Measurements from ENCODE around the gene RNF157.

The RNF157 gene

DNA sequence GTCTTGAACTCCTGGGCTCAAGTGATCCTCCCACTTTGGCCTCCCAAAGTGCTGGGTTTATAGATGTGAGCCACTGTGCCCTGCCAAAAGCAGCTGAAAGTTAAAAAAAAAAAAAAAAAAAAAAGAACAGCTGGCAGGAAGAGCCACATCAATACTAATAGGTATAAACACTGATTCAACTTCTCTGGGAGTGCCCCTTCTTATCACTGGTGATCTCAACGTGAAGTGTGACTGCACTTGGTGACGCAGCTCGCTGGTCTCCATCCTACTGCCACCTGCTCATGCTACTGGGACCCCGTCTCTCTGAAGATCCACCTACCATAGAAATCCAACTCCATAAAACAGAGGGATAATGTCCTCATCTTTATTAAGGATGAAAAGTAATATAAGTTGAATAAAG is 40.8 kb downstream of the RNF157 start:
- ChIA-PET POLR2A (interaction anchor here (0.7 kb wide), 1 partner anchor 1165 kb away, joined by 5 read pairs; no protein-coding TSS in a partner anchor), CTCF (interaction anchor here (1.1 to 1.2 kb wide), 2 partner anchors 17 to 22 kb away, joined by 3 to 5 read pairs; no protein-coding TSS in a partner anchor)
- H3K36me3 ChIP-seq (ENCODE audit: control insufficient read depth in 2 of 2, insufficient read depth in 1 of 2, low read length in 2 of 2) = peaks cover 4 to 11% of the 10 kb centered on the region in 2 experiments; a peak in 1 of 3 replicates
- H3K4me1 ChIP-seq (ENCODE audit: control insufficient read depth, insufficient read depth, low read length) = no peaks in the 10 kb centered on the region
- no peak overlapping the region for H3K27ac ChIP-seq (ENCODE audit: extremely low read depth, low read depth, low read length)
- no peaks in the 10 kb centered on the region for H3K9me3 ChIP-seq (ENCODE audit: control insufficient read depth, insufficient read depth, low read depth, low read length)
- TF ChIP-seq, protein P1, sequence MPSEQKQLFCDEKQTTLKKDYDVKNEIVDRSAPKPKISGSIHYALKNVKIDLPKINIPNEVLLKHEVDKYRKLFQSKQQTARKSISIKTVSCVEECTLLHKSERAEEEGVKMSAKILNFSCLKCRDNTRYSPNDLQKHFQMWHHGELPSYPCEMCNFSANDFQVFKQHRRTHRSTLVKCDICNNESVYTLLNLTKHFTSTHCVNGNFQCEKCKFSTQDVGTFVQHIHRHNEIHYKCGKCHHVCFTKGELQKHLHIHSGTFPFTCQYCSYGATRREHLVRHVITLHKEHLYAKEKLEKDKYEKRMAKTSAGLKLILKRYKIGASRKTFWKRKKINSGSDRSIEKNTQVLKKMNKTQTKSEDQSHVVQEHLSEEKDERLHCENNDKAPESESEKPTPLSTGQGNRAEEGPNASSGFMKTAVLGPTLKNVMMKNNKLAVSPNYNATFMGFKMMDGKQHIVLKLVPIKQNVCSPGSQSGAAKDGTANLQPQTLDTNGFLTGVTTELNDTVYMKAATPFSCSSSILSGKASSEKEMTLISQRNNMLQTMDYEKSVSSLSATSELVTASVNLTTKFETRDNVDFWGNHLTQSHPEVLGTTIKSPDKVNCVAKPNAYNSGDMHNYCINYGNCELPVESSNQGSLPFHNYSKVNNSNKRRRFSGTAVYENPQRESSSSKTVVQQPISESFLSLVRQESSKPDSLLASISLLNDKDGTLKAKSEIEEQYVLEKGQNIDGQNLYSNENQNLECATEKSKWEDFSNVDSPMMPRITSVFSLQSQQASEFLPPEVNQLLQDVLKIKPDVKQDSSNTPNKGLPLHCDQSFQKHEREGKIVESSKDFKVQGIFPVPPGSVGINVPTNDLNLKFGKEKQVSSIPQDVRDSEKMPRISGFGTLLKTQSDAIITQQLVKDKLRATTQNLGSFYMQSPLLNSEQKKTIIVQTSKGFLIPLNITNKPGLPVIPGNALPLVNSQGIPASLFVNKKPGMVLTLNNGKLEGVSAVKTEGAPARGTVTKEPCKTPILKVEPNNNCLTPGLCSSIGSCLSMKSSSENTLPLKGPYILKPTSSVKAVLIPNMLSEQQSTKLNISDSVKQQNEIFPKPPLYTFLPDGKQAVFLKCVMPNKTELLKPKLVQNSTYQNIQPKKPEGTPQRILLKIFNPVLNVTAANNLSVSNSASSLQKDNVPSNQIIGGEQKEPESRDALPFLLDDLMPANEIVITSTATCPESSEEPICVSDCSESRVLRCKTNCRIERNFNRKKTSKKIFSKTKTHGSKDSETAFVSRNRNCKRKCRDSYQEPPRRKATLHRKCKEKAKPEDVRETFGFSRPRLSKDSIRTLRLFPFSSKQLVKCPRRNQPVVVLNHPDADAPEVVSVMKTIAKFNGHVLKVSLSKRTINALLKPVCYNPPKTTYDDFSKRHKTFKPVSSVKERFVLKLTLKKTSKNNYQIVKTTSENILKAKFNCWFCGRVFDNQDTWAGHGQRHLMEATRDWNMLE (tag by site-specific recombination; conservative IDR thresholded peaks at IDR 0.05; ENCODE audit: low read depth) = no peak
- TF ChIP-seq ZNF629 (tag by site-specific recombination; IDR thresholded peaks at IDR 0.05) (no peak), ZNF514 (tag by site-specific recombination; IDR thresholded peaks at IDR 0.05) (no peak), ZNF24 (tag by site-specific recombination; IDR thresholded peaks at IDR 0.05) (no peak), ZNF701 (tag by site-specific recombination; IDR thresholded peaks at IDR 0.05) (no peak), ZFP37 (tag by site-specific recombination; IDR thresholded peaks at IDR 0.05) (no peak), ZEB2 (tag by site-specific recombination; IDR thresholded peaks at IDR 0.05) (no peak), ZNF529 (tag by site-specific recombination; IDR thresholded peaks at IDR 0.05; ENCODE audit: insufficient replicate concordance) (no peak)
- TF ChIP-seq, protein P2, sequence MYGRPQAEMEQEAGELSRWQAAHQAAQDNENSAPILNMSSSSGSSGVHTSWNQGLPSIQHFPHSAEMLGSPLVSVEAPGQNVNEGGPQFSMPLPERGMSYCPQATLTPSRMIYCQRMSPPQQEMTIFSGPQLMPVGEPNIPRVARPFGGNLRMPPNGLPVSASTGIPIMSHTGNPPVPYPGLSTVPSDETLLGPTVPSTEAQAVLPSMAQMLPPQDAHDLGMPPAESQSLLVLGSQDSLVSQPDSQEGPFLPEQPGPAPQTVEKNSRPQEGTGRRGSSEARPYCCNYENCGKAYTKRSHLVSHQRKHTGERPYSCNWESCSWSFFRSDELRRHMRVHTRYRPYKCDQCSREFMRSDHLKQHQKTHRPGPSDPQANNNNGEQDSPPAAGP (tag by site-specific recombination; IDR thresholded peaks at IDR 0.05) = no peak
- no peak overlapping the region for H3K4me3 ChIP-seq (ENCODE audit: low read depth, low read length)

DNA sequence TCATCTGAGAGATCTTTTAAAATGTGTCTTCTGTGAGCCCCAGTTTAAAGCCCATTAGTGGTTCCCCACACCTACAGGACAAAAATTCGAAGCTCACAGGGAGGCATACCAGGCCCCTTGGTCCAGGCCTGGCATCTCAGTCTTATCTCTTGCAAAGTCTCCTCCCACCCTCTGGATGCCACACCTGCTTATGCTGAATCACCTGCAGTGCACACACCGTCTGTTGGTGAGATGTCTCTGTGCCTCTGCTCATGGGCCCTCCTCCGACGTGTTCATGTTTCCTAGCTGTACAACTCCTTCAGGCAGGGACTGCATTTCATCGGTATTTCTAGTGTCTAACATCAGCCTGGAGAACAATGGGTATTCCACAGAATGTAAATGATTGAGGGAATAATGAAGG is 41.6 kb downstream of the RNF157 start:
- Histone ChIP-seq H3K4me1 (ENCODE audit: control insufficient read depth, insufficient read depth, low read length) (no peaks in the 10 kb centered on the region), H3K36me3 (ENCODE audit: control insufficient read depth in 2 of 2, insufficient read depth in 1 of 2, low read length in 2 of 2) (peaks cover 4 to 11% of the 10 kb centered on the region in 2 experiments; a peak in 1 of 3 replicates), H3K4me3 (ENCODE audit: low read depth, low read length) (no peak overlapping the region), H3K27ac (ENCODE audit: extremely low read depth, low read depth, low read length) (no peak overlapping the region), H3K9me3 (ENCODE audit: control insufficient read depth, insufficient read depth, low read depth, low read length) (no peaks in the 10 kb centered on the region)
- TF ChIP-seq ZNF146 (tag by site-specific recombination; IDR thresholded peaks at IDR 0.05) (no peak), GLIS2 (tag by site-specific recombination; IDR thresholded peaks at IDR 0.05) (no peak), ZNF274 (IDR thresholded peaks at IDR 0.05; ENCODE audit: low read length) (no peak), ZNF274 (tag by site-specific recombination; IDR thresholded peaks at IDR 0.05; ENCODE audit: borderline replicate concordance) (no peak), ZNF324 (tag by site-specific recombination; IDR thresholded peaks at IDR 0.05) (no peak), ZNF596 (tag by site-specific recombination; IDR thresholded peaks at IDR 0.05) (no peak), ZBTB48 (tag by site-specific recombination; IDR thresholded peaks at IDR 0.05) (no peak), REPIN1 (tag by site-specific recombination; IDR thresholded peaks at IDR 0.05; ENCODE audit: low read depth) (no peak), ZNF426 (tag by site-specific recombination; IDR thresholded peaks at IDR 0.05) (no peak)
- TF ChIP-seq, protein P3, sequence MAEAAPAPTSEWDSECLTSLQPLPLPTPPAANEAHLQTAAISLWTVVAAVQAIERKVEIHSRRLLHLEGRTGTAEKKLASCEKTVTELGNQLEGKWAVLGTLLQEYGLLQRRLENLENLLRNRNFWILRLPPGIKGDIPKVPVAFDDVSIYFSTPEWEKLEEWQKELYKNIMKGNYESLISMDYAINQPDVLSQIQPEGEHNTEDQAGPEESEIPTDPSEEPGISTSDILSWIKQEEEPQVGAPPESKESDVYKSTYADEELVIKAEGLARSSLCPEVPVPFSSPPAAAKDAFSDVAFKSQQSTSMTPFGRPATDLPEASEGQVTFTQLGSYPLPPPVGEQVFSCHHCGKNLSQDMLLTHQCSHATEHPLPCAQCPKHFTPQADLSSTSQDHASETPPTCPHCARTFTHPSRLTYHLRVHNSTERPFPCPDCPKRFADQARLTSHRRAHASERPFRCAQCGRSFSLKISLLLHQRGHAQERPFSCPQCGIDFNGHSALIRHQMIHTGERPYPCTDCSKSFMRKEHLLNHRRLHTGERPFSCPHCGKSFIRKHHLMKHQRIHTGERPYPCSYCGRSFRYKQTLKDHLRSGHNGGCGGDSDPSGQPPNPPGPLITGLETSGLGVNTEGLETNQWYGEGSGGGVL (tag by site-specific recombination; IDR thresholded peaks at IDR 0.05) = no peak
- CTCF ChIA-PET = interaction anchor here (0.7 to 1.2 kb wide), 6 partner anchors 9 to 192 kb away, joined by 3 to 5 read pairs (median 4); no protein-coding TSS in a partner anchor
- POLR2A ChIA-PET = interaction anchor here (0.7 kb wide), 1 partner anchor 1164 kb away, joined by 5 read pairs; no protein-coding TSS in a partner anchor

All from HEK293 (cell line).